Measurements from ENCODE around the gene IL3RA.
"Not testable (repeated sequence)": the region's sequence is repeated elsewhere in the genome, so short reads cannot be mapped to it uniquely, and the experiment has no call there.

The IL3RA gene

GRCh38 chrX:1336331-1336943 is at the start of gene IL3RA:
TSS of gene IL3RA (plus strand) at chrX:1336785. CDS start at chrX:1341766, 4,981 bp downstream.
- DNase-seq: no peak

DNA sequence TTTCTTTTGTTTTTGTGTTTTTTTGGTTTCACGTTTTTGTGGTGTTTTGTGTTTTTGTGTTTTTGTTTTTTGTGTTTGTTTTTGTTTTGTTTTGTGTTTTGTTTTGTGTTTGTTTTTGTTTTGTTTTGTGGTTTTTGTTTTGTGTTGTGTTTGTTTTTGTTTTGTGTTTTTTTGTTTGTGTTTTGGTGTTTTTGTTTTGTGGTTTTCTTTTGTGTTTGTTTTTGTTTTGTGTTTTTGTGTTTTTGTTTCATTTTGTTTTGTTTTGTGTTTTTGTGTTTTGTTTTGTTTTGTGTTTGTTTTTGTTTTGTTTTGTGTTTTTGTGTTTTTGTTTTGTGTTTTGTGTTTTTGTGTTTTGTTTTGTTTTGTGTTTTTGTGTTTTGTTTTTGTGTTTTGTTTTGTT is 47.0 kb upstream of the IL3RA start:
- DNase-seq: no peak

DNA sequence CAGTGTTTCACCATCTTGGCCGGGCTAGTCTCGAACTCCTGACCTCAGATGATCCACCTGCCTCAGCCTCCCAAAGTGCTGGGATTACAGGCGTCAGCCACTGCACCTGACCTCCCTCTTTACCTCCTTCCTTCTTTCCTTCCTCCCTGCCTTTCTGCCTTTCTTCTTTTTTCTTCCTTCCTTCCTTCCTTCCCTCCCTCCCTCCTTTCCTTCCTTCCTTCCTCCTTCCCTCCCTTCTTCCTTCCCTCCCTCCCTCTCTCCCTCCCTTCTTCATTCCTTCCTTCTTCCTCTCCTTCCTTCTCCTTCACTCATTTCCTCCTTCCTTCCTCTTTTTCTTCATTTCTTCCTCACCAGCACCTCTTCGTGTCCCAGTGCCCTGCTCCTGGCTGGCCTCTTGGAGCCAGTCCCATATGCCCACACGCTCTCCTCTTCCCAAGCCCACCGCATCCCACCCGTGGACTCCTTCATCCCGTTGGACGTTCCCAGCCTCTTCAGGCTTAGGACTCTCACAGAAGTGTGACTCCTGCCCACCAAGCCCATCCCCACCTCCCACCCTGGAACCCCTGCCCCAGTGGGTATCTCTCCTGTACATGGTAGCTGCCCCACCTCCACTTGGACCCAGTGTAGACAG is 45.4 kb upstream of the IL3RA start:
- no peak for DNase-seq

DNA sequence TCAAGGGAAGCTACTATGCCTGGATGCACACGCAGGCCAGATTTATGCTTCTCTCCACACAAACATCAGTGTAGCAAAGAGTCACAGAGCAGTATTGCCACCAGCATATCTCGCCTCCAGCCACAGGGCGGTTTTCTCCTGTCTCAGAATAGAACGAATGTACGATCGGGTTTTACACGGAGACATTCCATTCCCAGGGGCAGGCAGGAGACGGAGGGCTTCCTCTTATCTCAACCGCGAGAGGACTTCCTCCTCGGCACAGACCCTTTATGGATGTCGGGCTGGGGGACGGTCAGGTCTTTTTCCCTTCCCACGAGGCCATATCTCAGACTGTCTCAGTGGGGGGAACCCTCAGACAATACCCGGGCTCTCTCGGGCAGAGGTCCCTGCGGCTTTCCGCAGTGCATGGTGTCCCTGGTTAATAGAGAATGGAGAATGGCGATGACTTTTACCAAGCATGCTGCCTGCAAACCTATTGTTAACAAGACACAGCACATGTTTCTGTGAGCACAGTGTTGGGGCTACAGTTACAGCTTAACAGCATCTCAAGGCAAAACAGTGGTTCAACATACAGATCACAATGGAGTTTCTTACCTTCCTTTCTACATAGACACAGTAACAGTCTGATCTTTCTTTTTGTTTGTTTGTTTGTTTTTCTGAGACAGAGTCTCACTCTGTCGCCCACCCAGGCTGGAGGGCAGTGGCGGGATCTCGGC is 43.9 kb upstream of the IL3RA start:
- DNase-seq: no peak

GRCh38 chrX:1294301-1295067 is 42.1 kb upstream of the IL3RA start:
- no peak for DNase-seq

DNA sequence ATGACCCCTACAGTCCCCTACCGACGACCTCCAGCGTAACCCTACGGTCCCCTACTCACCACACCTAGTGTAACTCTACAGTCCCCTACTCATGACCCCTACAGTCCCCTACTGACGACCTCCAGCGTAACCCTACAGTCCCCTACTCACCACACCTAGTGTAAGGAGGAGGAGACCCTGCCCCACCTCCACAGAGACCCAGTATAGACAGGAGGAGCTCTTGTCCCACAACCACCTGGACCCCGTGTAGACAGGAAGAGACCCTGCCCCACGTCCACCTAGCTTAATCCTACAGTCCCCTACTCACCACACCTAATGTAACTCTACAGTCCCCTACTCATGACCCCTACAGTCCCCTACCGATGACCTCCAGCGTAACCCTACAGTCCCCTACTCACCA is 41.0 kb upstream of the IL3RA start:
- no peak for DNase-seq

GRCh38 chrX:1297591-1297990 is 39.0 kb upstream of the IL3RA start:
- not testable (repeated sequence) for DNase-seq

DNA sequence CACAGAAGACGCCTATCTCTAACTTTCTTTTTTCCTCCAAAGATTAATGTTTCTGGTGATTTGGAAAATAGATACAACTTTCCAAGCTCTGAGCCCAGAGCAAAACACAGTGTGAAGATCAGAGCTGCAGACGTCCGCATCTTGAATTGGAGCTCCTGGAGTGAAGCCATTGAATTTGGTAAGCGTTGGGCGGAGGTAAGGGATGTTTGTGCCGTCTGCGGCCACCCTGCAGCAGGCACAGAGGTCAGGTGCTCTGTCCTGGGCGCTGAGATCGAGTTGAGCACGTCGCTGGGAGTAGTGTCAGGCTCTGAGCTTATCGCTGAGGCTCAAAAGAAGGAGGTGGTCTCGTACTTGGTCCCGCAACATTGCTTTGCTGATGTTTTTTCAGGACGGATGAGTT is 36.1 kb upstream of the IL3RA start:
- DNase-seq: no peak

DNA sequence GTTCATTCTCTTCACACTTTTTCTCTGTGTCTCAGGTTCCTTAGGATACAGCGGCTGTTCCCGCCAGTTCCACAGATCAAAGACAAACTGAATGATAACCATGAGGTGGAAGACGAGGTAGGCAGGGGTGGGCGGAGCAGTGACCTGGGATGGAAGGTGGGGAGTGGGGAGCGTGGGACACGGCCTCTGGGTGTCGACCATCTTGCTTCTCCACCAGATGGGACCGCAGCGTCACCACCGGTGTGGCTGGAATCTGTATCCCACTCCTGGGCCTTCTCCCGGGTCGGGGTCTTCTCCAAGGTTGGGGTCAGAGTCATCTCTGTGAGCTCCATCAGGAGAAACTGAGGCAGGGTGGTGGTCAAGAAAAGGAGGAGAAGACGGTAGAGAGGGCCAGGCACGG is 31.2 kb upstream of the IL3RA start:
- DNase-seq: no peak

DNA sequence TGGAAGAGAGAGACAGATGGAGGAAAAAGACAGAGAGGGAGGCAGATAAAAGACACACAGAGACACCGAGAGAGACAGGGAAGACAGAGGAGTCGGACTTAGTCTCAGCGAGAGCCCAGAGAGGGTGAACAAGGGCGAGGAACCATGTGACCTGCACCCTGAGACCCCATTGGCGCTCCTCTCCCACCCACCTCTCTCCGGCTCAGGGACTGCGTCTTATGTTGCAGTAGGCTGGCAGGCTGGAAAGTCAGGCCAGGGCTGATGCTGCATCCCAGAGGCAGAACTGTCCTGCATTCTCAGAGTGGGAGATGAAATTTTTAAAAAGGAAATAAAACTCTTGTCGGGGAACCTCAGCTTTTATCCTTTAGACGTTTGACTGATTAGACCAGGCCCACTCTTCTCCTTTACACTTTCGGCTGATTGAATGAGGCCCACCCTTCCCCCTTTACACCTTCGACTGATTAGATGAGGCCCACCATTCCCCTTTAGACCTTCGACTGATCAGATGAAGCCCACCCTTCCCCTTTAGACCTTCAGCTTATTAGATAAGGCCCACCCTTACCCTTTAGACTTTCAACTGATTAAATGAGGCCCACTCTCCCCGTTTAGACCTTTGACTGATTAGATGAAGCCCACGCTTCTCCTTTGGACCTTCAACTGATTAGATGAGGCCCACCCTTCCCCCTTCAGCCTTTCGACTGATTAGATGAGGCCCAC is 29.5 kb upstream of the IL3RA start:
- DNase-seq: no peak

DNA sequence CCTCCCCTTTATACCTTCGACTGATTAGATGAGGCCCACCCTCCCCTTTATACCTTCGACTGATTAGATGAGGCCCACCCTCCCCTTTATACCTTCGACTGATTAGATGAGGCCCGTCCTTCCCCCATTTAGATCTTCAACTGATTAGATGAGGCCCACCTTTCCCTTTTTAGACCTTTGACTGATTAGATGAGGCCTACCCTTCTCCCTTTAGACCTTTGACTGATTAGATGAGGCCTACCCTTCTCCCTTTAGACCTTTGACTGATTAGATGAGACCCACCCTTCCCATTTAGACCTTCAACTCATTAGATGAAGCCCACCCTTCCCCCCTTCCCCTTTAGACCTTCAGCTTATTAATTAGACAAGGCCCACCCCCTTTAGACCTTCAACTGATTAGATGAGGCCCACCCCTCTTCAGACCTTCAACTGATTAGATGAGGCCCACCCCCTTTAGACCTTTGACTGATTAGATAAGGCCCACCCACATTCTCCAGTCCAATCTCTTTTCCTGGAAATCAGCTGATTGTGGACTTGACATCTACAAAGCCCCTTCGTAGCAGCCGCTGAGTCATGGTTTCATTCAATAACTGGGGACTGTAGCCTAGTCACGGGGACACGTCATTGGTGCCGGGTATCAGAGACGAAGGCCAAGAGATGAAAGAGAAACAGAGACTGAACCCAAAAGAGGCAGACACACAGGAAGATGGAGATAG is 28.8 kb upstream of the IL3RA start:
- no peak for DNase-seq

- no peak for DNase-seq
Observed at GRCh38 chrX:1308476-1308875, 28.1 kb upstream of the IL3RA start.

GRCh38 chrX:1308917-1309316 is 27.7 kb upstream of the IL3RA start:
- not testable (repeated sequence) for DNase-seq

GRCh38 chrX:1313788-1314187 is 22.8 kb upstream of the IL3RA start:
- DNase-seq: no peak

DNA sequence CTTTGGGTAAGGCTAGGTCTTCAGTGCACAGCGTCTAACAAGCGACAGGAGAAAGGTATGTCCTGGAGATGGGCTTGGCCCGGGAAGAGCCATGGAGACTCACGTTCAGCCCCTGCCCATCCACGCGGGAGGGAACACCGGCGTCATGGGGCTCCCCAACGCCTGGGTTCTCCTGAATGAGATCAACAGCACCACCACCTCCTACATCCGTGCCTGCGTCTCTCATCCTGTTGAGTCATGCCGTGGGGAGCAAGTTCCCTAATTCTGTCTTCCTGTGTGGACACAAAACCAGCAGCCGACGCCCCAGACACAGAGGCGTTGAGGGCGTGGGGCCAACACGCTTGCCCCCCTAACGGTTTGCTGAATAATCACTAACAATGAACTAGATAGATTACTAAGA is 20.1 kb upstream of the IL3RA start:
- DNase-seq: no peak

- no peak for DNase-seq
Observed at GRCh38 chrX:1321674-1322073, 14.9 kb upstream of the IL3RA start.

DNA sequence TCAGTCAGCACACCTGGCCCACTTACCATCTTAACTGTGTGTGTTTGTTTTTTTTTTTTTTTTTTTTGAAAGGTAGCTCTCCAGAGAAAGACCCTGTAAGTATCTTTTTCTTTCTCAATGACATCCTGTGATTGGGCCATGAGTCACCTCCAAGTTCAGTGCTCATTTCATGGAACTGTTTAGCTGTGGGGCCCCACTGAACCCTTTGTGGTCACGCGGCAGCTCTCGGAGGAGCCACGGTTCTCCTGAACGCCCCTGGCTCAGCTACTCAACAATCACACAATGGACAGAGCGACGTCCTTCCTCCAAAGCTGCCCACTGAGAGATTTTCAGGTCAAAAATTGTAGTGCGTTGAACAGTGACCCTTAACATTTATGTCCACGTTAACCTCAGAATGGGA is 14.2 kb upstream of the IL3RA start:
- no peak for DNase-seq

DNA sequence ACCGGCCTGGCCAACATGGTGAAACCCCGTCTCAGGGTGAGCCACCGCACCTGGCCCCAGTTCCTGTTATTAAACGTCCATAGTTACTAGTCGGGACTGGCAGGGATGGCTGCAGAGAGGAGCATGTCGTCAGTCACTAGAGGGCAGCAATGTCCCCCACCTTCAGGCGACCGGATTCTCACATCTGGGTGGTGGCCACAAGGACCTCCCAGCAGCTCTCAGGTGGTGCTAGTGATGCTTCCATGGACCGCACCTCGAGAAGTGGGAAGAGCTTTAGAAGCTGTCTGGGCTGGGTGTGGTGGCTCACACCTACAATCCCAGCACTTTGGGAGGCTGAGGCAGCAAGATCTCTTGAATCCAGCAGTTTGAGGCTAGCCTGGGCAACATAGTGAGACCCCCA is 13.3 kb upstream of the IL3RA start:
- peak; percentile 29 for DNase-seq

- no peak for DNase-seq
Observed at GRCh38 chrX:1325515-1326116, 11.0 kb upstream of the IL3RA start.

- DNase-seq: no peak
Observed at GRCh38 chrX:1327651-1328304, 8.8 kb upstream of the IL3RA start.

GRCh38 chrX:1330605-1331004 is 6.0 kb upstream of the IL3RA start:
- DNase-seq: no peak

All from stimulated activated CD4-positive, alpha-beta T cell treated with anti-CD3 and anti-CD28 coated beads, Interleukin-12 subunit alpha, Interleukin-12 subunit beta, amount 100 ng/mL, for 4 hours (primary cell).